HG03442 (cell line): Measurements from ENCODE around the gene SLA2.
"Not testable (repeated sequence)": the region's sequence is repeated elsewhere in the genome, so short reads cannot be mapped to it uniquely, and the experiment has no call there.

Experiments
- ATAC-seq: cut with Tn5 transposase; IDR thresholded peaks from one replicate; pipeline ENCODE4 v1.9.1; 2021; ENCODE audit warnings: mild to moderate bottlenecking, moderate library complexity; ENCODE audit not compliant: unreplicated experiment

The SLA2 gene, protein sequence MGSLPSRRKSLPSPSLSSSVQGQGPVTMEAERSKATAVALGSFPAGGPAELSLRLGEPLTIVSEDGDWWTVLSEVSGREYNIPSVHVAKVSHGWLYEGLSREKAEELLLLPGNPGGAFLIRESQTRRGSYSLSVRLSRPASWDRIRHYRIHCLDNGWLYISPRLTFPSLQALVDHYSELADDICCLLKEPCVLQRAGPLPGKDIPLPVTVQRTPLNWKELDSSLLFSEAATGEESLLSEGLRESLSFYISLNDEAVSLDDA

DNA sequence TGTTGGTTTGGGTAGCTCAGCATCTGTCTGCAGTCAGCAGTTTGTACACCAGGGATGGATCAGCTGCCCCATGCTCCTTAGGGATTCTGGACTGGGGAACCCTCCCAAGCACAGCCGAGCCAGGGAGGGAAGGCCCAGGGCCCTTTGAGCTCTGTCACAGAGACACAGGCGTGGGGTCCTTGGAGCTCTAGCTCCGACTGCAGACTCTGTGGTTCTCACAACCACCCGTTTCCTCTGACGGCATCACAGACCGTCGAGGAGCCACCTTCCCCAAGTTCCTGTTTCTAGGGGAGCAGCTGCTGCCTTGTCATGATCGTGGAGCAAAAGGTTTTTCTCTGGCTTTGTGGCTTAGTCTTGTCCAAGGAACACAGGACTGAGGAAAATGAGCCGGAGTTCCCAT, at the start of gene SLA2:
SLA2 (minus strand) TSS at position 199 of the 400 bp plus-strand sequence. CDS start 4,861 bp downstream, outside the sequence.
- no peak for ATAC-seq

DNA sequence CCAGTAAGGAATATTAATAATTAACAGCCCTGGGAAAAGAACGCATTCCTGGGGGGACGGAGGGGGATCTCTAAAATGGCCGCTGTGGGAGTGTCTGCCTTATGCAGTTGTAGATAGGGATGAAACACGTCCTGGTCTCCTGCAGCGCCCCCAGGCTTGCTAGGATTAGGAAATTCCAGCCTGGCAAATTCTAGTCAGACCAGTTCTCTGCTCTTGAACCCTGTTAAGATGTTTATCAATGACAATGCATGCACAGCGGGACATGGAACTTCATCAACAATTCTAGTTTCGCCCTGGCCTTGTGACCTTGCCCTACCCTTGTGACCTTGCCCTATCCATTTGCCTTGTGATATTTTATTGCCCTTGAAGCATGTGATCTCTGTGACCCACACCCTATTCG, 49.5 kb upstream of the SLA2 start:
- not testable (repeated sequence) for ATAC-seq

- no peak for ATAC-seq
Observed at GRCh38 chr20:36688630-36689029, 42.6 kb upstream of the SLA2 start.

GRCh38 chr20:36687850-36688249, 41.9 kb upstream of the SLA2 start:
- ATAC-seq: no peak

GRCh38 chr20:36686944-36687343, 40.9 kb upstream of the SLA2 start:
- ATAC-seq: no peak

- no peak for ATAC-seq
Observed at GRCh38 chr20:36686504-36686903, 40.5 kb upstream of the SLA2 start.

DNA sequence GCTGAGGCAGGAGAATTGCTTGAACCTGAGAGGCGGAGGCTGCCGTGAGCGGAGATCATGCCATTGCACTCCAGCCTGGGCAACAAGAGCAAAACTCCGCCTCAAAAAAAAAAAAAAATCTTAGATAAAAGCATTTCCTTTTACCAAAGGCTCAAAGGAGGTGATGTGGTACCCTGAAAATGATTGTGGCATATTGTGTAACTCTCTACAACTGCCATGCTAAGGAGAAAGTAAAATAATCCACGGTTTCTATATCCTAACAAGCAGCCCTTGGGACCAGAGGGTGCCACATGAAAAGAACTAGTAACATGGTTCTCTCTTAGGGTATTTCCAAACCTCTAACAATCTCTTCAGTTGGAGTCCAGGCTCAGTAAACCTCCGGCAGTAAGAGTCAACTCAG, 38.8 kb upstream of the SLA2 start:
- no peak for ATAC-seq

DNA sequence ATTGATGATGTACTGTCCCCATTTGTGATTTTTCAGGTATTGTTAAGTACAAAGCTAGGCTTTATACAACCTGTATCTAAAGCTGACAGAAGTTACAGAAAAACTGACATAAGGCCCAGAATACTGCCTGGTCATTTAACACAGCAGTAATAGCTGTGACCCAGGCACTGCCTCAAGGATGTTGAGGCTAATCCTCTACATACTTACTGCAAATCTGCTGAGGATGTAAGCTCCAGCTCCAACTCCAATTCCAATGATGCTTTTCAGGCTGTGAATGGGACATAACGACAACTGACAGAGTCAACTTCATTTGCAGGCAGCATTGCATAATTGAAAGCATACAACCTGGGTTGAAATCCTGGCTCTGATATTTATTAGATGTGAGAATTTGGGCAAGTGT, 36.3 kb upstream of the SLA2 start:
- ATAC-seq: no peak

DNA sequence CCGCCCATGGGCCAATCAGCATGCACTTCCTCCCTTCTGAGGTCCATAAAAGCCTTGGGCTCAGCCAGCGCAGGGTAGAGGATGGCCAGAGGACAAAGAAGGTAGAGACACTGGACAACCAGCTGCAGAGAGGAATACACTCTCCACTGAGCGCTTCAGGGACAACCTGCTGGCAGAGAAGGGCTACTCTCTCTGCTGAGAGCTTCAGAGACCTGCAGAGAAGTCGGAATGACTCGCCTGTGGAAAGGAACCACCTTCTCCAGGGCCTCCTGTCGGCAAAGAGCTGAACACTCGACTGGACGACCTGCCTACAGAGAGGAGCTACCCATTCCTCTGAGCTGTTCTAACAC, 31.4 kb upstream of the SLA2 start:
- no peak for ATAC-seq

DNA sequence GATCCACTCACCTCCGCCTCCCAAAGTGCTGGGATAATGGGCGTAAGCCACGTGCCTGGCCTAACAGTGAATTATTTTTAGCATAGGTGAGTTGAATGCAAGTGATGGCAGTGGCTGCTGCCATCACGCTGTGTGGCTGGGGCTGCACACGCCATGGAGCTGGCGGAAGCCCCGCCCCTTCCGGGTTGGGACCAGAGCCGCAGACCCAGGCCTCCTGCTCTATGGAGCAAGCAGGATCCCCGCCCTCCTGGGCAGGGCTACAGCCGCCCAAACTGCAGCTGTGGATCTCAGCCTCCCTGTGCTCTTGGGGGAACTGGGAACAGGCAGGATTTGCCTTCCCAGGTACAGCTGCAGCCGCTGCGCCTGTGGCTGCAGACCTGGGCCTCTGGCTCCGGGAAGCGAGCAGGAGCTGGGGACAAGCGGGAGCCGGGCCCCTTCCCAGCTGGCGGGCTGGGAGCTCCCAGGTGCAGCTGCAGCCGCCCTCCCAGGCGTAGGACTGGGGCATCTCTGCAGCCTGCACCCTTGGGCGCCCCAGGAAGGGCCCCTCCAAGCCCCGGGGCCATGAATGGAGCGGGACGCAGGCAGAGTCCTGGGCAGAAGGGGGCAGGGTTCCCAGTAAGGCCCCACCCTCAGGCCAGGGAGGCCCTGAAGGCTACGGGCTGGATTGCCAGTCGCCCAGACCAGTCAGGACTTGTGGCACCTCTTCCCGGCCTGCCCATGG, 30.9 kb upstream of the SLA2 start:
- ATAC-seq: no peak

DNA sequence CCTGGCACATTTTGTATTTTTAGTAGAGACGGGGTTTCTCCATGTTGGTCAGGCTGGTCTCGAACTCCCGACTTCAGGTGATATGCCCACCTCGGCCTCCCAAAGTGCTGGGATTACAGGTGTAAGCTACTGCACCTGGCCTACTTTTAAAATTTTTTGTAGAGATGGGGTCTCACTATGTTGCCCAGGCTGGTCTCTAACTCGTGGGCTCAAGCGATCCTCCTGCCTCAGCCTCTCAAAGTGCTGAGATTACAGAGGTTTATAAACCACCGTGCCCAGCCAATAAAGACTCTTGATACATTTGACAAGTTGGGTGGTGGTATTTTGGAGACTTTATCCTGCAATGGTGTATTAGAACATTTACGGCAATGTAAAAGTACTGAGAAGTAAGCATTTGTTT, 29.5 kb upstream of the SLA2 start:
- ATAC-seq: not testable (repeated sequence)

- ATAC-seq: no peak
Observed at GRCh38 chr20:36672991-36673390, 27.0 kb upstream of the SLA2 start.

DNA sequence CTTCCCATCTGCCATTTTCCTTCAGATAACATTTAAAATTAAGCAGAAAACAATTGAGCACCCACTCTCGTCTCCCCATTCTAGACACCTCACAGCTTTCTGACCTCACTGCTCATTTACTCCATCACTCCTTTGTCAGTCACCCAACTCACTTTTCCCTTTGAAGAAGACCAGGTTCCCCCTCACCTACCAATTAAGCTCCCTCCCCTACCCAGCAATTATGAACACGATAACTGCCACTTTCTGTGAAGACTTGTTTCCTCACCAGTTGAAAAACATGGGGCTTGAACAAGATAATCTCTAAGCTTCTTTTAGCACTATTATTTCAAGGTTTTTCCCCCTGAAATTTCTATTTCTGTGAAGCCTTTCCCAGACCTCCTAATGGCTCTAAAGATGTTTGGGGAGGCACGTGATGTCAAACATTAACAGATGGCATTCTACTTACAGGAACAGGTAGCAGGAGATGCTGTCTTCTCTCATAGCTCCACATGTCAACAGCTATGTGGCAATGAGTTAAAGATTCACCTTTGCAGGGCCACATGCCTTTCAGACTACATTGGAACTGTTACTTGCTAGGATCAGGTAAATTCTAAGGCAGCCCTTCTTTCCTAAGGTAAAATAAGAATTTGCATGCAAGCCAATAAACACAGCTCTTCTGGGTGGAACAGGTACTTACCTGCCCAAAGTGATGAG, 24.8 kb upstream of the SLA2 start:
- no peak for ATAC-seq

- no peak for ATAC-seq
Observed at GRCh38 chr20:36666181-36666740, 20.3 kb upstream of the SLA2 start.

DNA sequence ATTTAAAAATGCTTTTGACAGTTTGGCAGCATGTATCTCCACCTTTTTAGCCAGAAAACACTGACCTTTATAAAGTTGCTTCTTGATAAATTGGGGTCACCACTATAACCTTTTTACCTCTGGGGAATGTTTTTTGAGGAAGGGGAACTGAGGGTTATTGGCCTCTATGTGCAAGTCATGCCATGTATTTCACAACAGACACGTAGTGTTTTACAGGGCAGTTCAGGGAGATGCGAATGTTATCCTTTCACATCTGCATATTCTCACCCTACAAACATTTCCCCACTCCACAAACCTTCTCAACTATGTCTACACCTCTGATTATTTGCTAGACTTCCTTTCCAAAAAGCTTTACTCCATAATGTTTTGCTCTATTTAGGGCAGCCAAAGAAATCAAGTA, 17.0 kb upstream of the SLA2 start:
- no peak for ATAC-seq

DNA sequence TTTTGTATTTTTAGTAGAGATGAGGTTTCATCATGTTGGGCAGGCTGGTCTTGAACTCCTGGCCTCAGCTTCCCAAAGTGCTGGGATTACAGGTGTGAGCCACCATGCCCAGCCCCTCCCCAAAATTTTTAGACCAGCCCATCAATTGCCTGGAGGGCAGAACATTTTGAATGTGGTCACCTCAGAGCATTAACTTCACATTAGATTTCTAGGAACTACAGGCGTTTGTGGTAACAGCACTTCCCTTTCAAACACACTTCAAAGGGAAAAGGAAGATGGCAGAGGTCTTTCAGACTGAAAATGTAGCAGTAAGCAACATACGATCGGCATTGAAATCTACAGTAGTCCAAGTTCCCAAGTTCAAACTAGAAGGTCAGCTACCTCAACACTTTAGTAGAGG, 12.3 kb upstream of the SLA2 start:
- no peak for ATAC-seq

- no peak for ATAC-seq
Observed at GRCh38 chr20:36656733-36657132, 10.7 kb upstream of the SLA2 start.

DNA sequence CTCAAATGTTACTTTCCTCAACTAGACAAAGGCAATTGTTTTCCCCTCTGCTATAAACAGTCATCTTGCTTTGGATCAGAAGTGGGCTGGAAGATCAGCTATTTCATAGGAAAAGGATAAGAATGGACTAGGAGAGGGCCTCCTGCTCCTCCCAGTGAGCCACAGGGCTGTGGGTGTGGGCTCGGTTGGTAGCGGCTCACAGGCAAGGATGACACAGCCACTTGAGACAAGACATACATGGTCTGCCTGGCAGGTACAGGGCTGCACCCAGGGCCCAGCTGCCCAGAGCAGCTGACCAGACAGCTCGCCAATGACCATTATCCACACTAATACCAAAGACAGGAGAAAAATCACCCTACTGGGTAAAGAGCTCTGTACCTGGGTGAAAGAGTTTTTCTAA, 9.0 kb upstream of the SLA2 start:
- ATAC-seq: no peak

GRCh38 chr20:36654506-36654905, 8.5 kb upstream of the SLA2 start:
- no peak for ATAC-seq

- no peak for ATAC-seq
Observed at GRCh38 chr20:36653456-36653855, 7.5 kb upstream of the SLA2 start.

- ATAC-seq: no peak
Observed at GRCh38 chr20:36647196-36648121, 1.5 kb upstream of the SLA2 start.
